ENCODE measurements around the gene HIP1R. TPM values are rescaled to one million over a fixed set of nuclear protein-coding genes. Genes with fewer than 3 reads are reported as not detected.

Gene HIP1R
- polyA plus RNA-seq, 1 of the 3 experiments (the other 2 are of a cell fraction): 20.6 TPM

GRCh38 chr12:122811777-122812176 is 23.5 kb upstream of the HIP1R start:
- H3K27ac ChIP-seq (ENCODE audit: low read depth in 2 of 2, low read length in 1 of 2): no peak overlapping the region
- no peak overlapping the region for H3K4me3 ChIP-seq (ENCODE audit: low read depth in 2 of 2, low read length in 1 of 2)
- no peaks in the 10 kb centered on the region for H3K9me3 ChIP-seq
- no peaks in the 10 kb centered on the region for H3K79me2 ChIP-seq (ENCODE audit: insufficient read depth)
- H3K9me2 ChIP-seq: no peaks in the 10 kb centered on the region
- CTCF ChIA-PET: no interaction called here
- POLR2A ChIA-PET: no interaction called here
- H3K9ac ChIP-seq: no peak overlapping the region
- TF ChIP-seq RAD21 (IDR thresholded peaks at IDR 0.05; ENCODE audit: low read length) (no peak), NRF1 (IDR thresholded peaks at IDR 0.05; ENCODE audit: low read depth, low read length) (no peak), EZH2phosphoT487 (IDR thresholded peaks at IDR 0.05; ENCODE audit: borderline replicate concordance, low read depth) (no peak), EP300 (IDR thresholded peaks at IDR 0.05; ENCODE audit: borderline replicate concordance in 1 of 2, low read depth in 1 of 2, low read length in 1 of 2) (no peak), IRF3 (IDR thresholded peaks at IDR 0.05; ENCODE audit: low read depth, low read length) (no peak), REST (IDR thresholded peaks at IDR 0.05; ENCODE audit: low read depth, low read length) (no peak), TEAD4 (IDR thresholded peaks at IDR 0.05; ENCODE audit: borderline replicate concordance, insufficient read depth) (no peak), FOSL2 (IDR thresholded peaks at IDR 0.05; ENCODE audit: borderline replicate concordance, low read depth) (no peak), SIN3A (IDR thresholded peaks at IDR 0.05; ENCODE audit: borderline replicate concordance, low read depth, low read length) (no peak), SMC3 (IDR thresholded peaks at IDR 0.05; ENCODE audit: low read depth, low read length) (no peak), MEF2A (IDR thresholded peaks at IDR 0.05; ENCODE audit: borderline replicate concordance, low read depth) (no peak)
- TF ChIP-seq, protein P1, sequence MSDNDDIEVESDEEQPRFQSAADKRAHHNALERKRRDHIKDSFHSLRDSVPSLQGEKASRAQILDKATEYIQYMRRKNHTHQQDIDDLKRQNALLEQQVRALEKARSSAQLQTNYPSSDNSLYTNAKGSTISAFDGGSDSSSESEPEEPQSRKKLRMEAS (IDR thresholded peaks at IDR 0.05; ENCODE audit: low read depth): no peak
- H3K4me2 ChIP-seq: no peak overlapping the region
- WGBS (ENCODE audit: low lambda C conversion rate): 58% methylated on average over 3 of the region's 3 CpGs
- no peaks in the 10 kb centered on the region for H4K20me1 ChIP-seq (ENCODE audit: insufficient read depth)
- no peaks in the 10 kb centered on the region for H3K4me1 ChIP-seq (ENCODE audit: control insufficient read depth in 1 of 2, insufficient read depth in 2 of 2, low read depth in 1 of 2, low read length in 1 of 2)
- H3F3A ChIP-seq (replicated peaks; ENCODE audit: insufficient read depth): no peaks in the 10 kb centered on the region
- no peak overlapping the region for H2AFZ ChIP-seq (ENCODE audit: low read depth)
- no peaks in the 10 kb centered on the region for H3K27me3 ChIP-seq (ENCODE audit: insufficient read depth)
- no peak for DNase-seq
- H3K36me3 ChIP-seq (replicated peaks in 1 of 2; ENCODE audit: control insufficient read depth in 1 of 2, insufficient read depth in 2 of 2, low read length in 1 of 2): no peaks in the 10 kb centered on the region

GRCh38 chr12:122813310-122813713 is 21.9 kb upstream of the HIP1R start:
- H4K20me1 ChIP-seq (ENCODE audit: insufficient read depth): no peaks in the 10 kb centered on the region
- no peaks in the 10 kb centered on the region for H3K79me2 ChIP-seq (ENCODE audit: insufficient read depth)
- no peak overlapping the region for H2AFZ ChIP-seq (ENCODE audit: low read depth)
- no peaks in the 10 kb centered on the region for H3K4me1 ChIP-seq (ENCODE audit: control insufficient read depth in 1 of 2, insufficient read depth in 2 of 2, low read depth in 1 of 2, low read length in 1 of 2)
- no peak overlapping the region for H3K4me2 ChIP-seq
- H3K9ac ChIP-seq: no peak overlapping the region
- TF ChIP-seq IRF3 (IDR thresholded peaks at IDR 0.05; ENCODE audit: low read depth, low read length) (no peak), EZH2phosphoT487 (IDR thresholded peaks at IDR 0.05; ENCODE audit: borderline replicate concordance, low read depth) (no peak), CHD2 (IDR thresholded peaks at IDR 0.05; ENCODE audit: low read length, partially characterized antibody) (no peak), JUND (IDR thresholded peaks at IDR 0.05) (no peak), NRF1 (IDR thresholded peaks at IDR 0.05; ENCODE audit: low read depth, low read length) (no peak), PBX3 (IDR thresholded peaks at IDR 0.05) (no peak), MEF2A (IDR thresholded peaks at IDR 0.05; ENCODE audit: borderline replicate concordance, low read depth) (no peak), GABPA (IDR thresholded peaks at IDR 0.05; ENCODE audit: low read depth) (no peak), ELF1 (IDR thresholded peaks at IDR 0.05) (no peak), TCF12 (IDR thresholded peaks at IDR 0.05) (no peak), RCOR1 (IDR thresholded peaks at IDR 0.05; ENCODE audit: low read length) (no peak)
- no peak overlapping the region for H3K27ac ChIP-seq (ENCODE audit: low read depth in 2 of 2, low read length in 1 of 2)
- ChIA-PET POLR2A (interaction anchor here (0.9 kb wide), 1 partner anchor 33 kb away, joined by 3 read pairs; no protein-coding TSS in a partner anchor), CTCF (interaction anchor here (2.1 kb wide), 1 partner anchor 19 kb away, joined by 6 read pairs; no protein-coding TSS in a partner anchor)
- no peak for DNase-seq
- H3K9me3 ChIP-seq: no peaks in the 10 kb centered on the region
- no peaks in the 10 kb centered on the region for H3K9me2 ChIP-seq
- WGBS (ENCODE audit: low lambda C conversion rate): 88% methylated on average over 10 of the region's 10 CpGs
- no peaks in the 10 kb centered on the region for H3K36me3 ChIP-seq (replicated peaks in 1 of 2; ENCODE audit: control insufficient read depth in 1 of 2, insufficient read depth in 2 of 2, low read length in 1 of 2)
- no peaks in the 10 kb centered on the region for H3F3A ChIP-seq (replicated peaks; ENCODE audit: insufficient read depth)
- H3K27me3 ChIP-seq (ENCODE audit: insufficient read depth): no peaks in the 10 kb centered on the region
- no peak overlapping the region for H3K4me3 ChIP-seq (ENCODE audit: low read depth in 2 of 2, low read length in 1 of 2)
